ENCODE data around the gene PARD3B. TPM values are rescaled to one million over a fixed set of nuclear protein-coding genes. Genes with fewer than 3 reads are reported as not detected.

PARD3B gene
- total and polyA plus RNA-seq, 2 of the 4 experiments (the other 2 are of a cell fraction) = 3.3 to 15.6 TPM

DNA sequence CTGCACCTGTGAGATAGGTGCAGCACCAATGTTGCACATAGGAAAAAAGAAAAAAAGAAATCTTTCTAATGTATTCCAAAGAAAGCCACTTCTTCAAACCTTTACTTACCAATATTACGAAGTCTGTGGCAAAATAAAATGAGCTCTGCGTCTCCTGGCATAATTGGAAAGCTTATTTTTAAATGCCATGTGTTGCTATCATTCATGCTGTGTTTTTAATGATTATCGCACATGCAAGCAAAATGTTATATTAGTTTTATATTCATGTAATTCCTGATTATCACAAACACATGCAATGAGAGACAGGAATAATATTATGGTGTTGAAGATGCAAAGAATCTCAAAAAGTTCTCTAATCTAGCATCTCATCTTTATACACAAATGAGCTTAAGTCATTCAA, 47.0 kb upstream of the PARD3B start:
- Histone ChIP-seq H3K4me2 (ENCODE audit: low read depth, low read length) (no peak overlapping the region), H3K9me3 (ENCODE audit: control insufficient read depth, insufficient read depth, low read length) (no peaks in the 10 kb centered on the region), H3K23ac (ENCODE audit: low read depth, low read length) (no peak overlapping the region), H4K20me1 (ENCODE audit: insufficient read depth, low read length) (no peaks in the 10 kb centered on the region), H3K36me3 (ENCODE audit: control insufficient read depth, insufficient read depth, low read length) (no peaks in the 10 kb centered on the region), H3K18ac (ENCODE audit: low read depth, low read length) (no peak overlapping the region), H4K5ac (ENCODE audit: low read depth, low read length) (no peak overlapping the region), H3K4me1 (ENCODE audit: control insufficient read depth, insufficient read depth, low read length) (no peaks in the 10 kb centered on the region), H3K79me1 (ENCODE audit: low read depth in 1 of 2, low read length in 2 of 2) (no peaks in the 10 kb centered on the region), H3K14ac (replicated peaks; ENCODE audit: low read depth, low read length) (no peak overlapping the region), H2AK5ac (ENCODE audit: low read depth, low read length) (no peak overlapping the region), H3K4me3 (ENCODE audit: insufficient read depth, low read depth, low read length) (no peak overlapping the region), H2BK15ac (ENCODE audit: low read depth, low read length) (no peak overlapping the region), H2BK5ac (ENCODE audit: low read depth, low read length, poor library complexity, severe bottlenecking) (no peak overlapping the region), H2AFZ (replicated peaks; ENCODE audit: low read length, poor library complexity) (no peak overlapping the region), H2AK9ac (replicated peaks; ENCODE audit: low read depth, low read length, poor library complexity) (no peak overlapping the region), H4K91ac (ENCODE audit: insufficient read depth, low read depth, low read length) (no peak overlapping the region), H3K4ac (ENCODE audit: low read depth, low read length) (no peak overlapping the region), H3K27ac (ENCODE audit: insufficient read depth, low read length) (no peak overlapping the region), H3K27me3 (ENCODE audit: control insufficient read depth, insufficient read depth, low read length) (no peaks in the 10 kb centered on the region), H2BK120ac (ENCODE audit: low read depth, low read length) (no peak overlapping the region), H3K9ac (ENCODE audit: low read depth, low read length) (no peak overlapping the region), H2BK20ac (ENCODE audit: low read depth, low read length) (no peak overlapping the region), H3K56ac (ENCODE audit: extremely low read depth, insufficient read depth, low read length) (no peak overlapping the region), H4K8ac (ENCODE audit: low read depth in 2 of 2, low read length in 2 of 2) (no peak overlapping the region), H3K9me1 (ENCODE audit: insufficient read depth, low read length) (no peaks in the 10 kb centered on the region)
- BruUV-seq (replicated peaks) = no TSS peak
- ATAC-seq (ENCODE audit: low read depth) (no peak), DNase-seq (no peak)
- CTCF ChIA-PET = no interaction called here
- intact Hi-C loops (cut with micrococcal nuclease) (no loop called here), in situ Hi-C loops (cut with MboI; ENCODE audit: low sequenced_read_pairs) (no loop called here), dilution Hi-C loops (cut with HindIII; ENCODE audit: low sequenced_read_pairs, unreplicated experiment) (no loop called here)
- no peak for TF ChIP-seq CHD1 (IDR thresholded peaks at IDR 0.05; ENCODE audit: low read depth, low read length)
- TF ChIP-seq RCOR1 (IDR thresholded peaks at IDR 0.05; ENCODE audit: insufficient replicate concordance, low read length) = no peak
- no peak for TF ChIP-seq NFE2L2 (IDR thresholded peaks at IDR 0.05; ENCODE audit: low read depth, low read length)
- no peak for TF ChIP-seq BHLHE40 (IDR thresholded peaks at IDR 0.05; ENCODE audit: low read depth, low read length)
- TF ChIP-seq SMC3 (IDR thresholded peaks at IDR 0.05; ENCODE audit: low read depth, low read length) = no peak
- no peak for TF ChIP-seq CEBPB (IDR thresholded peaks at IDR 0.05; ENCODE audit: low read depth, low read length)
- POLR2A ChIA-PET (ENCODE audit: unreplicated experiment) = no interaction called here
- WGBS, 2 experiments (ENCODE audit: extremely low coverage in 2 of 2, insufficient read length in 1 of 2) = no CpG with 5 or more reads among the region's 3 CpGs
